ENCODE results near the gene ALG8.
"Not testable (repeated sequence)": the region's sequence is repeated elsewhere in the genome, so short reads cannot be mapped to it uniquely, and the experiment has no call there.

The ALG8 gene

GRCh38 chr11:78078218-78079167 is 60.9 kb downstream of the ALG8 start:
- no peak for DNase-seq
- peaks cover 45% of the 10 kb centered on the region for H3K36me3 Mint-ChIP-seq (ENCODE audit: low read depth)
- peak overlapping the region; percentile 91 for H3K4me3 Mint-ChIP-seq
- no peaks in the 10 kb centered on the region for H3K27me3 Mint-ChIP-seq
- H3K9me3 Mint-ChIP-seq, result no peaks in the 10 kb centered on the region
- H3K4me1 Mint-ChIP-seq (ENCODE audit: low read depth), result peaks cover 54% of the 10 kb centered on the region
- peak overlapping the region; percentile 91 for H3K27ac Mint-ChIP-seq

DNA sequence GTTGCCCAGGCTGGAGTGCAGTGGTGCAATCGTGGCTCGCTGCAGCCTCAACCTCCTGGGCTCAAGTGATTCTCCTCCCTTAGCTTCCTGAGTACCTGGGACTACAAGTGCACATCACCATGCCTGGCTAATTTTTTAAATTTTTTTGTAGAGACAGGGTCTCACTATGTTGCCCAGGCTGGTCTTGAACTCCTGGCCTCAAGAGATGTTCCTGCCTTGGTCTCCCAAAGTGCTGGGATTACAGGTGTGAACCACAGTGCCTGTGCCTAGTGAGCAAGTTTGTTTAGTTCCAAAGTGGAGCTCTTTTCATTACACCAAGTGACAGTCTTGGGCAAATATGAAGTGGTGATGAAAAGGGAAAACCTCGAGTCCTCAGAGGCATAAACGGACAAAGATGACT is 61.8 kb downstream of the ALG8 start:
- H3K4me3 Mint-ChIP-seq, result peak overlapping the region; percentile 91
- H3K27me3 Mint-ChIP-seq, DNase-seq, H3K9me3 Mint-ChIP-seq: not testable (repeated sequence)
- H3K27ac Mint-ChIP-seq, result peak overlapping the region; percentile 91
- H3K36me3 Mint-ChIP-seq (ENCODE audit: low read depth), result peaks cover 50% of the 10 kb centered on the region
- H3K4me1 Mint-ChIP-seq (ENCODE audit: low read depth), result peaks cover 54% of the 10 kb centered on the region

DNA sequence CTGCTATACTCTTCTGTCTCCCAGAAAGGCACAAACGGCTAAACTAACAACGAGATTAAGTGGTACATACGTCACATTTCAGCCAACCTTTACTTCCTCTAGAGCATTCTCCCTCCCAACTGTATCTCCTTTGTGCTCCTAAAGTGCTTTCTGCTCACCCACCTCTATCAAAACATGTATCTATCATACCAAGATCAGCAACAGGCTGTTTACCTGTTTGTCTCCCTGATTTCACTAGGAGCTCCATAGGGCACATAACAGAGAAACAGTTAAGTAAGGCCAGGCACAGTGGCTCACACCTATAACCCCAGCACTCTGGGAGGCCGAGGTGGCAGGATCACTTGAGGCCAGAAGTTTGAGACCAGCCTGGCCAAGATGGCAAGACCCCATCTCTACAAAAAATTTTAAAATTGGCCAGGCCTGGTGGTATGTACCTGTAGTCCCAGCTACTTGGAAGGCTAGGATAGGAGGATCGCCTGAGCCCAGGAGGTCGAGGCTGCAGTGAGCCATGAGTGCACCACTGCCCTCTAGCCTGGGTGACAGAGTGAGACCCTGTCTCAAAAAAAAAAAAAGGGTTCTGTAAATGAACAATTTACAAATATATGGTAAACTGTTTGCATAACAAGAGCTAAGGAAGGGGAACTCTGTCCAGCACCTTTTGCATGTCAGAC is 62.6 kb downstream of the ALG8 start:
- Mint-ChIP-seq H3K4me1 (ENCODE audit: low read depth) (peaks cover 53% of the 10 kb centered on the region), H3K36me3 (ENCODE audit: low read depth) (peaks cover 54% of the 10 kb centered on the region), H3K27ac (peak overlapping the region; percentile 18), H3K9me3 (no peaks in the 10 kb centered on the region), H3K27me3 (no peaks in the 10 kb centered on the region), H3K4me3 (peak overlapping the region; percentile 1)
- DNase-seq, result no peak

GRCh38 chr11:78074756-78075155 is 64.7 kb downstream of the ALG8 start:
- DNase-seq, result no peak
- H3K27ac Mint-ChIP-seq, result no peak overlapping the region
- peaks cover 36% of the 10 kb centered on the region for H3K4me1 Mint-ChIP-seq (ENCODE audit: low read depth)
- H3K9me3 Mint-ChIP-seq, result no peaks in the 10 kb centered on the region
- H3K4me3 Mint-ChIP-seq, result no peak overlapping the region
- peaks cover 73% of the 10 kb centered on the region for H3K36me3 Mint-ChIP-seq (ENCODE audit: low read depth)
- H3K27me3 Mint-ChIP-seq, result no peaks in the 10 kb centered on the region

DNA sequence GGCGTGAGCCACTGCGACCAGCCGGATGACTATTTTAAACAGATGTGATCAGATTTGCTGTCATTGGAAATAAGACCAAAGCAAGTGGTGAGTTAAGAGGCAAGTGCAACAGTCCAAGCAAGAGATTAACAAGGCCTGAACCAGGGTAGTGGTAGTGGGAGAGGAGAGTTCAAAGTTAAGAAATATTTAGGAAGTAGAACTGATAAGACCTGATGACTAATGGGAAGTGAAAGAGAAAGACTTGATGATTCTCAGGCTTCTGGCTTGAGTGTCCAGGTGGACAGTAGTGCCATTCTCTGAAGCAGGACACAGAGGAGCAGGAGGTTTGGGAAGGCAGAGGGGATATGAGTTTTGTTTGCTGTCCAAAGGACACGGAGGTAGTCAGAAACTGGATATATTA is 67.0 kb downstream of the ALG8 start:
- no peak for DNase-seq
- peaks cover 74% of the 10 kb centered on the region for H3K36me3 Mint-ChIP-seq (ENCODE audit: low read depth)
- peak overlapping the region; percentile 42 for H3K27ac Mint-ChIP-seq
- no peak overlapping the region for H3K4me3 Mint-ChIP-seq
- H3K4me1 Mint-ChIP-seq (ENCODE audit: low read depth), result peaks cover 23% of the 10 kb centered on the region
- H3K9me3 Mint-ChIP-seq, result no peaks in the 10 kb centered on the region
- no peaks in the 10 kb centered on the region for H3K27me3 Mint-ChIP-seq

DNA sequence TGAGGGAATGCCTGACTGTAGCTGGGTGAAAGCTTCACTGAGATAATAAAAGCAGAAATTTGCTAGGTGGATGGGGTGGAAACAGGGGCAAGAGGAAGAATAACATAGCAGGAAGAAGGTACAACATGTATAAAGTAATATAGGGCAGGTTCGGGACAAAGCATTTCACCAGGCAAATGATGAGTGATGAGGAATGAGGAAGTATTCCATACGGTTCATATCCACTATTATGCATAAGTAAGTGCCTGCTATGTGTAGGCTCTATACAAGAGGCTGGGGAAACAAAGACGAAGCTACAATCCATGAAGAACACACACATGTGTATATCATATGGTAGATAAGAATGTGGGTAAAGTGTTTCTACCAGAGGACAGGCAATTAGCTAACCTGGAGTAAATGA is 67.7 kb downstream of the ALG8 start:
- no peak for DNase-seq
- H3K36me3 Mint-ChIP-seq (ENCODE audit: low read depth), result peaks cover 73% of the 10 kb centered on the region

DNA sequence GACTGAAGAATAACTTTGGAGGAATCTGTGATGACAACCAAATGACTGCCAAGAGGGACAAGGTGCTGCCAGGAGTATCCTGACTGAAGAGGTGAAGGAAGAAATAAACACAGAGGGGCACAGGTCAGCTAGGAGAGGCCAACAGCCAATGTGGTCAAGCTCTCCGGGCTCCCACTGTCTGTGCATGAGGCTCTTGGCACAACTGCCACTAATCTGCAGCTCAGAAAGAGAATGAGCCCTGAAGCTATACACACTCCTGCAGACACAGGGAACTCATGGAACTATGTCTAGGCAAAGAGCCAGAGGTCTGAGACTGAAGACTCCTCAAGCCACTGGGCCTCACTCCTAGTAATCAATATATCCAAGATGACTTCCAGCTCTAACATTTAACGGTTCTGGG is 68.8 kb downstream of the ALG8 start:
- H3K36me3 Mint-ChIP-seq (ENCODE audit: low read depth), result peaks cover 66% of the 10 kb centered on the region
- H3K27me3 Mint-ChIP-seq, result no peaks in the 10 kb centered on the region
- peaks cover 9% of the 10 kb centered on the region for H3K4me1 Mint-ChIP-seq (ENCODE audit: low read depth)
- DNase-seq, result no peak
- H3K27ac Mint-ChIP-seq, result no peak overlapping the region
- H3K4me3 Mint-ChIP-seq, result no peak overlapping the region
- no peaks in the 10 kb centered on the region for H3K9me3 Mint-ChIP-seq

More for the DNA sequence above, 67.7 kb downstream of the ALG8 start:
- Mint-ChIP-seq H3K9me3 (no peaks in the 10 kb centered on the region), H3K4me3 (no peak overlapping the region), H3K27me3 (no peaks in the 10 kb centered on the region), H3K4me1 (ENCODE audit: low read depth) (peaks cover 19% of the 10 kb centered on the region), H3K27ac (peak overlapping the region; percentile 38)

- Mint-ChIP-seq H3K4me1 (ENCODE audit: low read depth) (peaks cover 1% of the 10 kb centered on the region), H3K4me3 (no peak overlapping the region), H3K36me3 (ENCODE audit: low read depth) (peaks cover 60% of the 10 kb centered on the region), H3K27ac (no peak overlapping the region), H3K9me3 (no peaks in the 10 kb centered on the region), H3K27me3 (no peaks in the 10 kb centered on the region)
- DNase-seq, result no peak
These were observed 70.0 kb downstream of the ALG8 start for GRCh38 chr11:78069465-78069864.

DNA sequence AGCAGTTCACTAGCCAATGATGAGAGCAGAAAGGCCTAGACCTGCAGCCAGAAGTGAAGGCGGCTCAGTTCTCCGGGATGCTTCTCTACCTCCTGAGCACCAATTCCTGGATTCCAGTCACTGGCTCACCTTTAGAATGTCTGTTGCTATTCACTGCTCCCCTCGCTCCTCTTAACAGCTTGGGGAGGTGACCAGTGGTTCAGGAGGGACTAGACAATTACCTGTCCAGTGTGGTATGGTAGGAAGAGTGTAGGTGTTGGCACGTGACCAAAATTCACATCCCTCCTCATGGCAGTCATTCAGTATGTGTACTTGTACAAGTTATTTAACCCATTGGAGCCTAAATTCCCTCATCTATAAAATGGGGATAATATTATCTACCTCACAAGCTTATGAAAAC is 71.7 kb downstream of the ALG8 start:
- DNase-seq, result no peak
- H3K4me1 Mint-ChIP-seq (ENCODE audit: low read depth), result peaks cover 1% of the 10 kb centered on the region
- H3K4me3 Mint-ChIP-seq, result no peak overlapping the region
- H3K27ac Mint-ChIP-seq, result no peak overlapping the region
- H3K36me3 Mint-ChIP-seq (ENCODE audit: low read depth), result peaks cover 52% of the 10 kb centered on the region
- no peaks in the 10 kb centered on the region for H3K27me3 Mint-ChIP-seq
- H3K9me3 Mint-ChIP-seq, result no peaks in the 10 kb centered on the region

DNA sequence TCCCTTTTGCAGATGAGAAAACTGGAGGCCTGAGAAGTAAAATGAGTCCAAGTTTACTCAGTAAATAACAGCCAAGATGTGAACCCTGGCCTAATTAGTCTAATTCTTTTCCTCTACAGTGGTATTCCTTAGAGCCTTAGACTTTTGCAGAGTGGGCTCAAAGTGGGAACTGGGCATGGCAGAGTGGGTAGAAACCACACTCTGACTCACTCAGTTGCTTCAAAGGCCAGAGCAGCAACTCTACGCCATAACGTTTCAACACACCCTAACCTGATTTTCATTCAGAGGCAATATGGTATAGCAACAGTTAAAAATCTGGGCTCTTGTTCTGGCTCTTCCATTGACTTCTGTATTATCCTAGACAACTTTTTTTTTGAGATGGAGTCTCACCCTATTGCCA is 73.0 kb downstream of the ALG8 start:
- Mint-ChIP-seq H3K27ac (no peak overlapping the region), H3K4me3 (no peak overlapping the region)
- no peak for DNase-seq

GRCh38 chr11:78065203-78065602 is 74.2 kb downstream of the ALG8 start:
- Mint-ChIP-seq H3K9me3 (no peaks in the 10 kb centered on the region), H3K36me3 (ENCODE audit: low read depth) (peaks cover 30% of the 10 kb centered on the region), H3K4me3 (no peak overlapping the region), H3K27ac (peak overlapping the region; percentile 37), H3K4me1 (ENCODE audit: low read depth) (no peaks in the 10 kb centered on the region), H3K27me3 (no peaks in the 10 kb centered on the region)
- no peak for DNase-seq

More for the DNA sequence above, 73.0 kb downstream of the ALG8 start:
- no peaks in the 10 kb centered on the region for H3K27me3 Mint-ChIP-seq
- no peaks in the 10 kb centered on the region for H3K9me3 Mint-ChIP-seq
- H3K4me1 Mint-ChIP-seq (ENCODE audit: low read depth), result no peaks in the 10 kb centered on the region
- peaks cover 43% of the 10 kb centered on the region for H3K36me3 Mint-ChIP-seq (ENCODE audit: low read depth)

DNA sequence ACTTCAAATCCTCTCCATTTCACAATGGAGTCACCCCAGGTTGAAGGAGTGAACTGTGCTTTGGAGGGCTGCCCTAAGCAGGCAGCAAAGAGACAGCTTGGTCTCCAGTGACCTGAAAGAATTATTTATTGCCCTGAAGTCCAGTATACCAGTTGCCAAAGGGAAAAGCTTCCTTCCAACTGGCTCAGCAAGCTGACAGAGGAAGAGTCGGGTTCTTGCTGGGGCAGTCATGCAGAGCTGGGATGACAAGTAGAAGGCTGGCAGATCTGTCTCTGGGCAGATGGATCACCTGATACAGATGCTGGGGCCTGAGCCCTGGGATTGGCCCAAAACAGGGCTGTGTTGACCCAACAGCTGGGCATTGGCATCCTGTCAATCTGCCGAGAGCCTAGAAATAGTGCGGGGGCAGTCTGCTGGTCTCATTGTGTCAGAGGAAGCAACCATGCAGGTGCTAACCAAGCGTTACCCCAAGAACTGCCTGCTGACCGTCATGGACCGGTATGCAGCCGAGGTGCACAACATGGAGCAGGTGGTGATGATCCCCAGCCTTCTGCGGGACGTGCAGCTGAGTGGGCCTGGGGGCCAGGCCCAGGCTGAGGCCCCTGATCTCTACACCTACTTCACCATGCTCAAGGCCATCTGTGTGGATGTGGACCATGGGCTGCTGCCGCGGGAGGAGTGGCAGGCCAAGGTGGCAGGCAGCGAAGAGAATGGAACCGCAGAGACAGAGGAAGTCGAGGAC is 75.8 kb downstream of the ALG8 start, which contains the start of gene THRSP:
Gene THRSP (plus strand): TSS at position 422 of the 742 bp plus-strand sequence. CDS start 21 bp downstream, at position 443.
- Mint-ChIP-seq H3K27me3 (no peaks in the 10 kb centered on the region), H3K4me1 (ENCODE audit: low read depth) (no peaks in the 10 kb centered on the region), H3K4me3 (no peak within 1 kb of the TSS), H3K27ac (no peak within 1 kb of the TSS), H3K36me3 (ENCODE audit: low read depth) (peaks cover 15% of the 10 kb centered on the region), H3K9me3 (no peaks in the 10 kb centered on the region)
- DNase-seq, result no peak

- no peak for DNase-seq
- no peaks in the 10 kb centered on the region for H3K9me3 Mint-ChIP-seq
- no peaks in the 10 kb centered on the region for H3K27me3 Mint-ChIP-seq
- no peak overlapping the region for H3K4me3 Mint-ChIP-seq
- peaks cover 6% of the 10 kb centered on the region for H3K36me3 Mint-ChIP-seq (ENCODE audit: low read depth)
- no peaks in the 10 kb centered on the region for H3K4me1 Mint-ChIP-seq (ENCODE audit: low read depth)
- no peak overlapping the region for H3K27ac Mint-ChIP-seq
These were observed 76.8 kb downstream of the ALG8 start for GRCh38 chr11:78062671-78063070.

- DNase-seq, result no peak
- no peak overlapping the region for H3K27ac Mint-ChIP-seq
- no peaks in the 10 kb centered on the region for H3K9me3 Mint-ChIP-seq
- H3K36me3 Mint-ChIP-seq (ENCODE audit: low read depth), result no peaks in the 10 kb centered on the region
- H3K4me3 Mint-ChIP-seq, result no peak overlapping the region
- no peaks in the 10 kb centered on the region for H3K27me3 Mint-ChIP-seq
- no peaks in the 10 kb centered on the region for H3K4me1 Mint-ChIP-seq (ENCODE audit: low read depth)
These were observed 77.5 kb downstream of the ALG8 start for GRCh38 chr11:78061921-78062311.
